CD4-positive, alpha-beta T cell treated with Interleukin-21 for 1 hour (primary cell): ENCODE measurements around the gene PARD3.

Experiments
- DNase-seq: peaks from one replicate; pipeline ENCODE4 v3.0.0-alpha.2; 2020

PARD3 gene

GRCh38 chr10:34484164-34484563 is 330.9 kb downstream of the PARD3 start:
- DNase-seq, result no peak

DNA sequence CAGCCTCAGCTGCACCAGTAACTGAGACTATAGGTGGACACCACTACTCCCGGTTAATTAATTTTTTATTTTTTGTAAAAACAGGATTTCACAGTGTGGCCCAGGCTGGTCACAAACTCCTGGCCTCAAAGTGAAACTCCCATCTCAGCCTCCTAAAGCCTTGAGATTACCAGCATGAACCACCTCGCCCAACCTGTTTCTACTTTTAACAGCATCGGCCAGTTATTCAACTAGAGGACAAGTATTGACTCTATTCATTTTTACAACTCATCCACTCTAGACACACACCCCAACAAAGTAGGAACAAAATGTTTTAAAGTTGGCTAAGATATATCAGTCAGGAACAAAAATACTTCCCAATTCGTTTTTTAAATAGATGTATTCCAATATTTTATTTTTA is 334.8 kb downstream of the PARD3 start:
- no peak for DNase-seq

GRCh38 chr10:34479520-34480179 is 335.4 kb downstream of the PARD3 start:
- no peak for DNase-seq

DNA sequence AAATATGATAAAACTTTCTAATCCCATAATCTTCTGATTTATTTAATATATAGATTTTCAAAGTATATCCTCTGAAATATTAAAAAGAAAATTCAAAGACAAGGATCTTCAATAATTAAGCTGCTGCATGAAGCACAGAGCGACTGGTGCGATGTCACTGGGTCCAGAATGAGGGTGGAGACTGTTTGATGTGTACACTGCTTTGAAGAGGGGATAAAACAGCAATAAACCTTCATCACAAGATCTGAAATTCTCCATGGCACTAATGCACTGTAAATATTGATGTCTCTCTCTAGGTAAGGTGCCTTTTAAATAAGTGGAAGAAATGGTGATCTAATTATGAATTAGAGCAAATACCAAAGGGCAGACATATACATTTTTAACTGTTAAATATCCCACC is 337.8 kb downstream of the PARD3 start:
- no peak for DNase-seq

DNA sequence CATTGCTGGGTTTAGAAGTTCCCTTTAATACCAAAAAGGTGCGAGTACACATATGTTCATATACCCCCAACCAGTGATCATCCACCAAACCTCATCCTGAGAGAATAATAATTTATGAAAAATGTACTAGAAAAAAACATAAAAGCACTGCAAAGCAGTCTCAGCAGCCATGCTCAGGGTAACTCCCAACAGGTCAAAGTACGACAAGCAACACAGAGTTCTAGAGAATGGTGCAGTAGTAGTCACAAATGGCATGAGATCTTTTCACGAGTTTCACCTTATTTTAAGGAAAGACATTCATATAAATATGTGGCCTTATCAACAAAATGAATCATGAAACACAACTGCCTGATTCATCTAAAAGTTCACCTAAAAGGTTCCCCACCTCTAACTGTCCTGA is 338.5 kb downstream of the PARD3 start:
- no peak for DNase-seq

- no peak for DNase-seq
Measured at GRCh38 chr10:34475786-34476185, 339.3 kb downstream of the PARD3 start.

- DNase-seq, result no peak
Measured at GRCh38 chr10:34475274-34475646, 339.8 kb downstream of the PARD3 start.

GRCh38 chr10:34474555-34475273 is 340.4 kb downstream of the PARD3 start:
- no peak for DNase-seq

- DNase-seq, result no peak
Measured at GRCh38 chr10:34474009-34474376, 341.1 kb downstream of the PARD3 start.

GRCh38 chr10:34473174-34474008 is 341.7 kb downstream of the PARD3 start:
- no peak for DNase-seq

- no peak for DNase-seq
Measured at GRCh38 chr10:34470307-34470706, 344.8 kb downstream of the PARD3 start.

DNA sequence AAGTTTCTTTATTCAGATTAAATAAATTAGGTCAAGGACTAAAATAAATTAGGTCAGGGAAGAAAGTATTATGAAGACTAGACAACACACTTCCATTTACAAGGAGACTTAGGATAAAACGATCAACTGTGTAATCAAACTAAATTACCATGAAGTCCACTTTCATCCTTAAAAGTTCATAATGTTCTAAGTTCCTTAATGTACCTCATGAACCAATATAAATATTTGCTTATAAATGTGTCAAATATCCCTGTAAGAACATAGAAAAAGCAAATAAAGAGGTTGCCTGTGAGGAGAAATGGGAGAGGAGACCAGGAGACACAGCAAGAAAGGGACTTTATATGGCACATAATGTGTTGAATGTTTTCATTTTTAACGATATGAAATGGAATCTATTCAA is 345.6 kb downstream of the PARD3 start:
- DNase-seq, result no peak

DNA sequence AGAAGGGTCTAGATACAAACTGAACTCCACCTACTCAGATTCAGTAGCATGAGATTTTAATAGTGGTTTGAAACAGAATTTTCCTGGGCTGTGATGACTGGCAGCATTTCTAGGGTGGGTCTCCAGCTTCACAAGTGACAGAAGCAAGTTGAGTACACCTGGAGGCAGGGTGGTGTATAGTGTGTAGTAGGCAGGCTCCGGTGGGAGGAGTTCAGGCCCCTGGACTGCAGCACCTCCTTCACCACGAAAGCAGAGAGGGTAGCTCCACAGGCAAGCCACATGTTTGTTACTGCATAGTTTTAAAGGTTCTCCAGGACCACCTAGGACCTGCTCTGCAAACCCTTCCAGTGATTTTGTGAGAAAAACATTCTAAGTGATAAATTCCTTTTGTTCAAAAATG is 347.2 kb downstream of the PARD3 start:
- DNase-seq, result no peak

DNA sequence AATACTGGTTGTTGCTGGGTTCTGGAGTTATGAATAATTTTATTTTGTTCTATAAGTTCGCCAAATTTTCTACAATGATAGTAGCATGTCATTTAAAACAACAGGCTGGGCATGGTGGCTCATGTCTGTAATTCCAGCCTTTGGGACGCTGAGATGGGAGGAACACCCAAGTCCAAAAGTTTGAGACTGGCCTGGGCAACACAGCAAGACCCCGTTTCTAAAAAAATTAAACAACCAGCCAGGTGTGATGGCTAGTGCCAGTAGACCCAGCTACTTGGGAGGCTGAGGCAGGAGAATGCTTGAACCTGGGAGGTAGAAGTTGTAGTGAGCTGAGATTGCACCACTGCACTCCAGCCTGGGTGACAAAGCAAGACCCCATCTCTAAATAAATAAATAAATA is 347.7 kb downstream of the PARD3 start:
- DNase-seq, result no peak

- no peak for DNase-seq
Measured at GRCh38 chr10:34465678-34466077, 349.4 kb downstream of the PARD3 start.

DNA sequence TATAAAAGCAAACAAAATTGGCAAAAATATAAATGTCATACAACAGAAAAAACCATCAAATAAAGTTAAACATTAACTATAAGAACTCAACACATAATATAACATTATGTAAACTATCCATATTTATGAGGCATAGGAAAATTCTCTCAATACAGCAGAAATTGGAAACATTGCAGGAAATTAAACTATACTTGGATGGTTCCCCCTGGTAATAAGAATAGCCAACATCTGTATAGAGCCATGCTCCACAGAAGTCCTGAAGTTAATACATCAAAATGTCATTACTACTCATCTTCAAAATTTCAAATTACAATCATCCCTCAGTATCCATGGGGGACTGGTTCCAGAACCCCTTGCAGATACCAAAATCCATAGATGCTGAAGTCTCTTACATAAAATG is 350.5 kb downstream of the PARD3 start:
- no peak for DNase-seq

GRCh38 chr10:34464000-34464399 is 351.1 kb downstream of the PARD3 start:
- DNase-seq, result no peak

GRCh38 chr10:34462993-34463392 is 352.1 kb downstream of the PARD3 start:
- no peak for DNase-seq

GRCh38 chr10:34462056-34462455 is 353.0 kb downstream of the PARD3 start:
- no peak for DNase-seq

GRCh38 chr10:34454590-34455261 is 360.4 kb downstream of the PARD3 start:
- no peak for DNase-seq

DNA sequence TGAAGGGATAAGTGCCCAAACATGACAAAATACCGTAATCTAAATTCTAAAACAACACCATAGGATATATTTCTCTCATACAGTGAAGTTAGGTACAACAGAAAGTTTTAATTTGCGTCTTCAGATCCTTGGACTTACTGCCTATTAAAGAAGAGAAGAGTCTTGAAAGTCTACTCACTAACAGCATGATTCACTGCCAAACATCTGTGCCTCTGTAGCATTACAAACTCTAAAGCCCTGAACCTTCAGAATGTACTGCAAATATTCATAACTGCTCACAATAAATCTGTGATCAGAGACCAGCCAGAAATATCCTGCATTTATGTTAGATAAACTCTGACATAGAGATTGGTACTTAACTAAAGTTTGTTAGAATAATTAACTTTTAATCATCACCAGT is 365.3 kb downstream of the PARD3 start:
- no peak for DNase-seq

DNA sequence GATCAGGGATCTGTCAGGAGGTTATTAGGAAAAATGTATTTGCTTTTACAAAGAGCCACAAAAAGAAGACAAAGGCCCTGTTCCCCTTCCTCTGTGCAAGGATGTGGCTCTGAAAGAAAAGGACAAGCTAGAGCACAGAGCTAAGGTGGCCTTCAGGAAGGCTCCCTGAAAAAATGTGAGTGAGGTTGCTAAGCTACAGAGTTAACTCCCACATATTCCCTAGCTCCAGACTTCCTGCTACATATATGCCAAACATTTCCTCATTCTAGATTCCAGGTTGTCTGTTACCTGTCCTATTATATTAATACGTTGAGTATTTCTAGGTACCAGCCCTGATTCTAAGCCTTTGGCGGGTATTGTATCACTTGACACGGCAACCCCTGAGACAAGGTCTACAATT is 369.0 kb downstream of the PARD3 start:
- no peak for DNase-seq
